ENCODE data around the gene WBP2NL. TPM values are rescaled to one million over a fixed set of nuclear protein-coding genes. Genes with fewer than 3 reads are reported as not detected.

The WBP2NL gene
- total and polyA plus RNA-seq, 10 donors = 1.2 to 5.0 (median 1.8) TPM

DNA sequence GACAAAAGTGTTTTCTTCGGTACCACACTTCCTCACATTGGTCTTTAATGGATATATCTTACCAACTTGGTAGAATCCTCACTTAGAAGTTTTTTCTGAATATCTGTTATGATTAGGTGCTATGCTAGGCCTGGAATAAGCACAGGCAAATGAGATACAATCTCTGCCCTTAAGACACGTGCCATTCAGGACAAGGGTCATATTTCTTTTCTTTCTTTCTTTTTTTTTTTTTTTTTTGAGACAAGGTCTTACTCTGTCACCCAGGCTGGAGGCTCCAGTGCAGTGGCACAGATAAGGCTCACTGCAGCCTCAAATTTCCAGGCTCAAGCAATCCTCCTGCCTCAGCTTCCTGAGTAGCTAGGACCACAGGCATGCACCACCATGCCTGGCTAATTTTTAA, 23.0 kb downstream of the WBP2NL start:
- intact Hi-C loops (cut with DNase I; ENCODE audit: low total_unique reads) = no loop called here
- WGBS, 5 donors = 85 to 95% (median 89%) methylated on average over 2 of the region's 2 CpGs
- TF ChIP-seq POLR2AphosphoS5 (IDR thresholded peaks at IDR 0.05) = no peak
- TF ChIP-seq, protein P1, sequence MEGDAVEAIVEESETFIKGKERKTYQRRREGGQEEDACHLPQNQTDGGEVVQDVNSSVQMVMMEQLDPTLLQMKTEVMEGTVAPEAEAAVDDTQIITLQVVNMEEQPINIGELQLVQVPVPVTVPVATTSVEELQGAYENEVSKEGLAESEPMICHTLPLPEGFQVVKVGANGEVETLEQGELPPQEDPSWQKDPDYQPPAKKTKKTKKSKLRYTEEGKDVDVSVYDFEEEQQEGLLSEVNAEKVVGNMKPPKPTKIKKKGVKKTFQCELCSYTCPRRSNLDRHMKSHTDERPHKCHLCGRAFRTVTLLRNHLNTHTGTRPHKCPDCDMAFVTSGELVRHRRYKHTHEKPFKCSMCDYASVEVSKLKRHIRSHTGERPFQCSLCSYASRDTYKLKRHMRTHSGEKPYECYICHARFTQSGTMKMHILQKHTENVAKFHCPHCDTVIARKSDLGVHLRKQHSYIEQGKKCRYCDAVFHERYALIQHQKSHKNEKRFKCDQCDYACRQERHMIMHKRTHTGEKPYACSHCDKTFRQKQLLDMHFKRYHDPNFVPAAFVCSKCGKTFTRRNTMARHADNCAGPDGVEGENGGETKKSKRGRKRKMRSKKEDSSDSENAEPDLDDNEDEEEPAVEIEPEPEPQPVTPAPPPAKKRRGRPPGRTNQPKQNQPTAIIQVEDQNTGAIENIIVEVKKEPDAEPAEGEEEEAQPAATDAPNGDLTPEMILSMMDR (IDR thresholded peaks at IDR 0.05 in 8 of 11, conservative IDR thresholded peaks at IDR 0.05 in 3 of 11) = no peak
- no peak for TF ChIP-seq POLR2A (IDR thresholded peaks at IDR 0.05)

DNA sequence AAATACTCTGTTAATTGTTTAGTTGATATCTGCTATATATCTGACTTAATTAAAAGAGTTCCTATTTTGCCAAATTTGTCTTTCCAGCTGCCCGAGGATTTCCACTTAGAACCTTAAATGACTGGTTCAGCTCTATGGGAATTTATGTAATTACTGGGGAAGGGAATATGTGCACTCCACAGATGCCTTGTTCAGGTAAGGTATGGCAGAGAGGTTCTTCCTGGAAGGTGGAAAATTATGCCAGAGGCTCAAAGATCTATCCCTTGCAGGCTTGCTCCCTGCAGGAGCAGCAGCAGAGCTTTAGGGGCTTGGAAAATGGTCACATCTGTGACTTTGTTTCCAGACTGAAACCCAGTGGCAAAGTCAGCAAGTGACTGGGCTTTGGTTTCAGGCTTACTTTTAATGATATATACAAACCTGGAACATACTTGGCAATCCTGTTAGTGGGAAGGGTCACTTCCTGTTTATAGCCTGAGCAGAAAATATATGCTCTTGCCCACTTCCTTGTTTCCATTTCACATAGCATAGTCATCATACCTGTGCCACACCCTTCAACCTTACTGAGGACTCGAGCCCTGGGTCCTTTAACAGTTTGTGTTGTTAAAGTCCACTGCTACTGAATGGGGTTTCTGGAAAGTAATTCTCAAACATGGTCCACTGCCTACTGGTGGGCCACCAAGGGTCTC, 23.7 kb downstream of the WBP2NL start:
- H3K36me3 ChIP-seq = no peaks in the 10 kb centered on the region
- peaks cover 0 to 8% (median 0%) of the 10 kb centered on the region in 6 donors for H3K4me1 ChIP-seq
- WGBS, 5 donors = 57 to 72% (median 66%) methylated on average over 2 of the region's 2 CpGs
- no peak for DNase-seq
- TF ChIP-seq POLR2AphosphoS5 (IDR thresholded peaks at IDR 0.05) (no peak), POLR2A (IDR thresholded peaks at IDR 0.05) (no peak)
- TF ChIP-seq, protein P1 (IDR thresholded peaks at IDR 0.05 in 8 of 11, conservative IDR thresholded peaks at IDR 0.05 in 3 of 11) = no peak
- no peaks in the 10 kb centered on the region for H3K27me3 ChIP-seq (replicated peaks in 1 of 7)
- no peak overlapping the region for H3K4me3 ChIP-seq
- no peaks in the 10 kb centered on the region for H3K9me3 ChIP-seq
- intact Hi-C loops (cut with DNase I; ENCODE audit: low total_unique reads) = no loop called here
- no peak overlapping the region for H3K27ac ChIP-seq

More for the DNA sequence above, 23.0 kb downstream of the WBP2NL start:
- Histone ChIP-seq H3K27me3 (replicated peaks in 1 of 7) (no peaks in the 10 kb centered on the region), H3K36me3 (no peaks in the 10 kb centered on the region), H3K4me3 (no peak overlapping the region), H3K27ac (no peak overlapping the region), H3K4me1 (peaks cover 0 to 8% (median 0%) of the 10 kb centered on the region in 6 donors), H3K9me3 (no peaks in the 10 kb centered on the region)
- no peak for DNase-seq

DNA sequence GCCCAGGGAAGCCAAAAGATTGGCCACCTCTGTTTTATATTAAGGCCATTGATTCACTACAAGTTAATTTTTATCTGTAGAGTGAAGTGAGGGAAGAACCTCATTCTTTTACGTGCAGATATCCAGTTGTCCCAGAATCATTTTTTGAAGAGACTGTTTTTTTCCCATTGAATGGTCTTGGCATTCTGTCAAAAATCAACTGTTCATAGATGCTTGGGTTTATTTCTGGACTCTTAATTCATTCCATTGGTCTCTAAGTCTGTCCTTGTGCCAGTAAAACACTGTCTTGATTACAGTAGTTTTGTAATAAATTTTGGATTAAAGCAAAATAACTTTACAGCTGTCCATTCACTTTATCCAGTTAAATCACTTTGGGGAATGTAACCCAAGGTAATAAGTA, 26.8 kb downstream of the WBP2NL start:
- H3K36me3 ChIP-seq = no peaks in the 10 kb centered on the region
- DNase-seq = no peak
- 62 to 92% (median 77%) methylated on average over 1 of the region's 1 CpG for WGBS, 5 donors
- H3K4me1 ChIP-seq = peaks cover 0 to 8% (median 0%) of the 10 kb centered on the region in 6 donors
- no peak overlapping the region for H3K4me3 ChIP-seq
- H3K27ac ChIP-seq = no peak overlapping the region
- H3K9me3 ChIP-seq = no peaks in the 10 kb centered on the region
- TF ChIP-seq POLR2A (IDR thresholded peaks at IDR 0.05) (no peak), POLR2AphosphoS5 (IDR thresholded peaks at IDR 0.05) (no peak)
- TF ChIP-seq, protein P1 (IDR thresholded peaks at IDR 0.05 in 8 of 11, conservative IDR thresholded peaks at IDR 0.05 in 3 of 11) = no peak
- intact Hi-C loops (cut with DNase I; ENCODE audit: low total_unique reads) = no loop called here
- H3K27me3 ChIP-seq (replicated peaks in 1 of 7) = no peaks in the 10 kb centered on the region

DNA sequence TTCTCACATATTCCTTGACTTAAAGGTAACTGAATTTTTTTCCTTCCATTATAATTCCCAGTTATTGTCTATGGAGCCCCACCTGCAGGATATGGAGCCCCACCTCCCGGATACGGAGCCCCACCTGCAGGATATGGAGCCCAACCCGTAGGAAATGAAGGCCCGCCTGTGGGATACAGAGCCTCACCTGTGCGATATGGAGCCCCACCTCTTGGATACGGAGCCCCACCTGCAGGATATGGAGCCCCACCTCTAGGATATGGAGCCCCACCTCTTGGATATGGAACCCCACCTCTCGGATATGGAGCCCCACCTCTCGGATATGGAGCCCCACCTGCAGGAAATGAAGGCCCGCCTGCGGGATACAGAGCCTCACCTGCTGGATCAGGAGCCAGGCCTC, 28.1 kb downstream of the WBP2NL start:
- Histone ChIP-seq H3K4me1 (peaks cover 0 to 8% (median 0%) of the 10 kb centered on the region in 6 donors), H3K27ac (no peak overlapping the region), H3K36me3 (no peaks in the 10 kb centered on the region), H3K27me3 (replicated peaks in 1 of 7) (no peaks in the 10 kb centered on the region), H3K4me3 (no peak overlapping the region), H3K9me3 (no peaks in the 10 kb centered on the region)
- DNase-seq = no peak
- intact Hi-C loops (cut with DNase I; ENCODE audit: low total_unique reads) = no loop called here
- TF ChIP-seq POLR2A (IDR thresholded peaks at IDR 0.05) = no peak
- TF ChIP-seq, protein P1 (IDR thresholded peaks at IDR 0.05 in 8 of 11, conservative IDR thresholded peaks at IDR 0.05 in 3 of 11) = no peak
- no peak for TF ChIP-seq POLR2AphosphoS5 (IDR thresholded peaks at IDR 0.05)
- 86 to 92% (median 88%) methylated on average over 9 to 10 of the region's 10 CpGs for WGBS, 5 donors

Measured in spleen (tissue), 11 donors.